GM19043 (cell line): ENCODE results near the gene NSDHL.

Experiments
- ATAC-seq: cut with Tn5 transposase; IDR thresholded peaks from one replicate; pipeline ENCODE4 v1.9.1; 2021; ENCODE audit warnings: low read depth; ENCODE audit not compliant: unreplicated experiment

Gene NSDHL

DNA sequence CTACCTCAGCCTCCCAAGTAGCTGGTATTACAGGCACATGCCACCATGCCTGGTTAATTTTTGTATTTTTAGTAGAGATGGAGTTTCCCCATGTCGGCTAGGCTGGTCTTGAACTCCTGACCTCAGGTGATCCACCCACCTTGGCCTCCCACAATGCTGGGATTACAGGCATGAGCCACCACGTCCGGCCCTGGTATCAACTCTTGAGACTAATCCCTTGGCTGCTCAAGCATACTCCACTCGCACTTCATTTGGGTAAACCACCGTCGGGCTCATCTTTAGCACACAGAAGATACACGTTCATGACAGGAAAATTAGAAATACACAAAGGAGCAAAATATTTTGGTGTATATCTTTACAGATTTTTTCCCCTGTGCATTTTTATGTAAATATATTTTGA is 79.2 kb downstream of the NSDHL start:
- ATAC-seq, result peak; percentile 80

DNA sequence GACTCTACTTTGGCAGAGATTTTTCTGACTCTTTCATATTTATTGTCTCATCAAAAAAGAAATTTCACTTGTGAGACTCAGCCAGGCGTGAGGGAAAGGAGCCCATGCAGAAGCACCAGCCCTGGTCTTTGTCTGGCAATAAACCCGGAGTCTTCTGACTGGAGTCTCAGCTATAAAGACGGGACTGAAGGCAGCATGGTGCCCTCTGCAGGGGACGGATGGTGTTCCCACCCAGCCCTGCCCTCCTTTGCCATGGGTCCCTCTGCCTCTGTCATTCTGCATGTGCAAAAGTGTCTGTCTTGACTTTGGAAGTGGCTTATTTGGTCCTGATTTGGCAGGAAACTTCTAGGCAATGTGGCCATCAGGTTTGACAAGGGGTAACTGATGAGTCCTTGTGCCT is 81.2 kb downstream of the NSDHL start:
- ATAC-seq, result no peak

GRCh38 chrX:152912641-152913040 is 81.8 kb downstream of the NSDHL start:
- no peak for ATAC-seq

- no peak for ATAC-seq
These were observed 82.5 kb downstream of the NSDHL start for GRCh38 chrX:152913346-152913745.

DNA sequence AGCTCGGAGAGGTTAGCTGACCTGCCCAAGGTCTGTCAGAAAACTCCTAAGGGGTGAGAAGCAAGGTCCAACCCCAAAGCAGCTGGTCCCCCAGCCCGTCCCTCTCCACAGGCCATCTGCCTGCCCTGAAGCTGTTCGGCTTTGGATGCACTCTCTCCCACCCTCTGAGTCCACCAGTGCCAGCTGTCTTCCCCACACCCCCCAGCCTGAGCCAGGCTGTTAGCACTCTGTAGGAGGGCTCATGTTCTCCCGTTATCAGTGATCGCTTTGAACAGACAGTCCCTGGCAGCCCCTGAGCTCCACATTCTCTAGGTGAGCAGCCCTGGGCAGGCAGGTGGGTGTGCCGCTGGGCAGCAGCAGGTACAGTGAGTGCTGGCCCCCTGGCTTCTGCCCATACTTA is 83.0 kb downstream of the NSDHL start:
- no peak for ATAC-seq

- ATAC-seq, result peak; percentile 86
These were observed 84.8 kb downstream of the NSDHL start for GRCh38 chrX:152915541-152916241.

DNA sequence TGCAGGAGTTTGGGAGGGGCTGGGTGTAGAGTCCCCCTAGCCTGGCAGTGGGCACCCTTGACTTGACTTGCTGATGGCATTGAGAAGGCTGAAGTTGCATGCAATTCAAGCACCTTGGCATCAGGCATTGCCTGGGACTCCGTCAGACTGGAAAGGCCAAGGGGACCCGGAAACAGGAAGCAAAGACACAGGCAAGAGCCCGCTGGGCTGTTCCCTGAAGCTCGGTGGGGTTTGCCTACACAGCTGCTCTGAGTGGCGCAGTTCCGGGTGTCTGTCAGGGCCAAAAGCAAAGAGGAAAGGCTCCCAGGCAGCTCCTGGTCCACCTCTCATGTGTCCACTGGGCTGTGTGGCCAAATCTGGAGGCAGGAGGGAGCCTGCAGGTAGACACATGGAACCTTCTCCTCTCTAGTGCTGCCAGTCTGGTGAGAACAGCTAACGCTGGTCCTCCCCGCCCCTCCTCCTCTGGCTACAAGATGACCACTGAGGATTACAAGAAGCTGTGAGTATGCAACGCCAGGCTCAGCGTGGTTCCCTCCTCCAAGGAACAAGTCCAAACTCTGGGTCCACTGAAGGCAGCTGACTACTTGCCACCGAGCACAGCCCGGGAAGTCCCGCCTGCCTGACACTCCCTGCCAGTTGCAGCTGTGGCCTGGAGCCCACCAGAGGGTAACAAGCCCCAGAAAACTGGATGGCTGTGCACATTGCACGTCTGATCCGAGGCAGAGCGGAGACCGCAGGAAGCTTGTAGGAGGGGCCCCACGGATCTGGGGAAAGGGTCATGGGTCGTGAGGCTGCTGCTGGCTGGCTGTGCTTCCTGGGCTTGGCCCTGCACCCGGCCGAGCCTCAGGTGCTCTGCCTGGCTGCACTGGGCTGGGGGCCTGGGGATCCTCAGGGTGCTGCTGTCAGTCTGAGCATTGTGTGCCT is 87.1 kb downstream of the NSDHL start:
- no peak for ATAC-seq

- ATAC-seq, result no peak
These were observed 87.8 kb downstream of the NSDHL start for GRCh38 chrX:152918707-152919106.
